BJ (cell line): ENCODE data around the gene ARL15. TPM values are rescaled to one million over a fixed set of nuclear protein-coding genes. Genes with fewer than 3 reads are reported as not detected.

Source experiments
- CTCF ChIA-PET: fragments of 350-600 bp; formaldehyde crosslinking; extraction: SDS; loops from one replicate; lab custom pipeline; 2021; ENCODE audit warnings: antibody characterized with exemption, inconsistent platforms; lab: Yijun Ruan, JAX
- POLR2A ChIA-PET: fragments of 300-600 bp; sonication (Branson Sonifier 250); formaldehyde crosslinking; extraction: SDS; loops from one replicate; lab custom pipeline; 2021; ENCODE audit warnings: antibody characterized with exemption; lab: Charles Lee
- DNase-seq: peaks from one replicate; pipeline ENCODE4 v3.0.0-alpha.2; 2011; ENCODE audit warnings: low read depth
- H3K27me3 ChIP-seq: 2 replicates; pipeline ENCODE4 v1.6.0; 2011; ENCODE audit warnings: low read length; ENCODE audit not compliant: control insufficient read depth, insufficient read depth
- H3K36me3 ChIP-seq: 2 replicates; pipeline ENCODE4 v1.5.1; 2011; ENCODE audit warnings: low read length; ENCODE audit not compliant: control insufficient read depth, insufficient read depth
- H3K4me3 ChIP-seq: 2 replicates; pipeline ENCODE4 v1.5.1; 2011; ENCODE audit warnings: low read depth, mild to moderate bottlenecking, control low read depth, low read length
- CTCF ChIP-seq: IDR thresholded peaks from 2 replicates; pipeline ENCODE4 v1.5.1; 2011; ENCODE audit warnings: low read depth, mild to moderate bottlenecking, control low read depth, inconsistent platforms, low read length, moderate library complexity; ENCODE audit not compliant: insufficient read depth
- polyA plus RNA-seq: library from polyadenylated mRNA; depleted of rRNA; stranded (reverse); fragments of >200 nt; gene quantifications from 2 replicates; pipeline ENCODE4 v1.2.3, GENCODE V29; 2011

ARL15 gene
- polyA plus RNA-seq, 1 experiment = 11.9 TPM

- CTCF ChIA-PET = no interaction called here
- Histone ChIP-seq H3K27me3 (no peaks in the 10 kb centered on the region), H3K4me3 (no peak overlapping the region), H3K36me3 (no peaks in the 10 kb centered on the region)
- TF ChIP-seq CTCF = no peak
- POLR2A ChIA-PET = no interaction called here
- DNase-seq = no peak
These were observed 269.6 kb downstream of the ARL15 start for GRCh38 chr5:54040804-54041203.

- Histone ChIP-seq H3K4me3 (no peak overlapping the region), H3K36me3 (no peaks in the 10 kb centered on the region), H3K27me3 (no peaks in the 10 kb centered on the region)
- CTCF ChIA-PET = no interaction called here
- POLR2A ChIA-PET = interaction anchor here (0.8 kb wide), 1 partner anchor 654 kb away, joined by 5 read pairs; no protein-coding TSS in a partner anchor
- DNase-seq = no peak
- no peak for TF ChIP-seq CTCF
These were observed 270.4 kb downstream of the ARL15 start for GRCh38 chr5:54040018-54040417.

- Histone ChIP-seq H3K36me3 (no peaks in the 10 kb centered on the region), H3K4me3 (no peak overlapping the region), H3K27me3 (no peaks in the 10 kb centered on the region)
- ChIA-PET CTCF (no interaction called here), POLR2A (no interaction called here)
- DNase-seq = no peak
- TF ChIP-seq CTCF = no peak
These were observed 273.2 kb downstream of the ARL15 start for GRCh38 chr5:54037205-54037604.

GRCh38 chr5:54030981-54031380, 279.4 kb downstream of the ARL15 start:
- no peak for TF ChIP-seq CTCF
- no peak for DNase-seq
- ChIA-PET POLR2A (no interaction called here), CTCF (no interaction called here)
- H3K36me3 ChIP-seq = no peaks in the 10 kb centered on the region
- H3K4me3 ChIP-seq = no peak overlapping the region
- no peaks in the 10 kb centered on the region for H3K27me3 ChIP-seq

- DNase-seq = no peak
- Histone ChIP-seq H3K36me3 (no peaks in the 10 kb centered on the region), H3K4me3 (no peak overlapping the region), H3K27me3 (no peaks in the 10 kb centered on the region)
- ChIA-PET POLR2A (no interaction called here), CTCF (no interaction called here)
- TF ChIP-seq CTCF = no peak
These were observed 285.9 kb downstream of the ARL15 start for GRCh38 chr5:54024466-54024865.
